Activated naive CD4-positive, alpha-beta T cell treated with Interleukin-2 at 50 U/mL for 16 hours (primary cell): Measurements from ENCODE around the gene SELE.

Experiments used
- DNase-seq: peaks from one replicate; pipeline ENCODE4 v3.0.0-alpha.2; 2020

Gene SELE, protein sequence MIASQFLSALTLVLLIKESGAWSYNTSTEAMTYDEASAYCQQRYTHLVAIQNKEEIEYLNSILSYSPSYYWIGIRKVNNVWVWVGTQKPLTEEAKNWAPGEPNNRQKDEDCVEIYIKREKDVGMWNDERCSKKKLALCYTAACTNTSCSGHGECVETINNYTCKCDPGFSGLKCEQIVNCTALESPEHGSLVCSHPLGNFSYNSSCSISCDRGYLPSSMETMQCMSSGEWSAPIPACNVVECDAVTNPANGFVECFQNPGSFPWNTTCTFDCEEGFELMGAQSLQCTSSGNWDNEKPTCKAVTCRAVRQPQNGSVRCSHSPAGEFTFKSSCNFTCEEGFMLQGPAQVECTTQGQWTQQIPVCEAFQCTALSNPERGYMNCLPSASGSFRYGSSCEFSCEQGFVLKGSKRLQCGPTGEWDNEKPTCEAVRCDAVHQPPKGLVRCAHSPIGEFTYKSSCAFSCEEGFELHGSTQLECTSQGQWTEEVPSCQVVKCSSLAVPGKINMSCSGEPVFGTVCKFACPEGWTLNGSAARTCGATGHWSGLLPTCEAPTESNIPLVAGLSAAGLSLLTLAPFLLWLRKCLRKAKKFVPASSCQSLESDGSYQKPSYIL

DNA sequence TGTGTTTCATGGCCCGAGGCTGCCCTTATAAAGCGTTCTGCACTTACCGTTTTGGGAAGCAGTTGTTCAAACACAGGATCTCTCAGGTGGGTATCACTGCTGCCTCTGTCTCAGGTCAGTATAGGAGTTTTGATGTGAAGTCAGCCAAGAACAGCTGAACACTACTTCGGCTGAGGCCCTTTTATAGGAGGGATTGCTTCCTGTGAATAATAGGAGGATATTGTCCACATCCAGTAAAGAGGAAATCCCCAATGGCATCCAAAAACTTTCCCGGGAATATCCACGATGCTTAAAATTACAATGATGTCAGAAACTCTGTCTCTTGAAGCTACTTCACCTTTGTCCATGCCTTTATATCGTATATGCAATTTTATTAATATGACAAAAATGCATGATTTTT, at the start of gene SELE:
Gene SELE (minus strand): TSS at position 156 of the 400 bp plus-strand sequence. CDS start 467 bp downstream, outside the sequence.
- no peak for DNase-seq

DNA sequence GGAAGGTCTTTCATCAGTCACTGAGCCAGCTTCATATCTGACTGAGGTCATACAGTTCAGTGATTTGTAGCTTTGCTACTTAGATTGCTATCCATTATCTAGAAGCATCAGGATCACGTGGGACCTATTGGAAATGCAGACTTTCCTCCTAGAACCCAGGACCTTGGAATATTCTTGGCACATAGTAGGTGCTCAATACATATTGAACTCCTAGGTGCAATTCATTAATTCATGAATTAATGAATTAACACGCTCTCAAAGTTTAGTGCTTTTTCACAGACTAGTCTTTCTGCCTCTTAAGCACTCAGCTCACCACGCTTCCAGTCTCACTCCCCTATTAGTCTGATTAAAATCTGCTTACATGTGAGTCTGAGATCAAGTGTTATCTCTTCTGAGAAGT, 48.7 kb upstream of the SELE start:
- DNase-seq = no peak

DNA sequence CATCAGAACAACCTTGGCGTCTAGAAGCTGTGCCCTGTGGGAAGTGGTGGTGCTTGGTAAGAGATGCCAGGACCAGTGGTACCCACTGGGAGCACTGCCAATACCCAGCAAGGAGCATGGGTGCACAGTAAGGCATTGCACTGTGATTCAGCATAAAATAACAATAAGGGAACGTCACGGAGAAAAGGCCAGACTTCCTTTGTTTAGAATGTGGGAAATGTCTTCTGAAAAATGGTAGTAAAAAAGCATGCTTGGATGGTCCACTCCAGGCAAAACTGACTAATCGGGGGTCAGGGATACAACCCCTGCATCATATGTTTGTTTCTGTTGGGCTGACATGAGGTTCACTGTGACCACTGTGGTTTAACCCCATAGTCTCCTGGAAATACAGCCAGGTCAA, 46.1 kb upstream of the SELE start:
- no peak for DNase-seq

DNA sequence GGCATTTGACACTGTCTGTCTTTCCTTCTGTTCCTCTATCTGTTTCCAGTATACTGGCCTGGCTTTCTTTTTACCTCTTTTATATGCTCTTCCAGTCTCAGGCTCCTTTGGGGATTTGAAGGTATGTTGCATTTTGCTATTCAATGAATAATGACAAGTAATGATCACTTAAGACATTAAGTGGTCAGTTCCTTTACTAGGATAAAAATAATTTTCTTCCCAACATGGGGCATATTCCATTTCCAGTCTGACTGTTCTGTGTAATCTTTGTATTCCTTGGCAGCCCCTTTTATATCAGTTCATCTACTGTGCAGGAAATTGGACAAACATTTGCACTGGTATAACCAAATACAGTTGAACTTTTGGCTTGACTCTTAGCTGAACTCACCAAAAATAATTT, 45.3 kb upstream of the SELE start:
- no peak for DNase-seq

DNA sequence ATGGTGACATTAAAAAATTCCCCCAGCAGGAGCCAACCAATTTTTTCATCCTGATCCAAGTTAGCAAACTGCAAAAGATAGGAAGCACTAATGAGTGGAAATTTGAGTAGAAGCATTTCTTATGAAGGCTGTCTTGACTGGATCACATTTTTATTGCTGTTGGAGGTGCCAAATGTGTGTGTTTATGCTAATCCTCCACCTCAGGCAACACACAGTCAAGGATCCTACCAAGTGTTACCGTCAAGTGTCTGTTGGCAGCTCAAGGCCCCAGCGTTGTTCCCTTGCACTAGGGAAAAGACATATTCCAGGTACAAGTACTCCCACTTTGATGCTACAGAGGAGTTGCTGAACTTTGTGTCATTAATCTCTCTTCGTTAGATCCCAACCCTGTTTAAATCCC, 42.6 kb upstream of the SELE start:
- no peak for DNase-seq

DNA sequence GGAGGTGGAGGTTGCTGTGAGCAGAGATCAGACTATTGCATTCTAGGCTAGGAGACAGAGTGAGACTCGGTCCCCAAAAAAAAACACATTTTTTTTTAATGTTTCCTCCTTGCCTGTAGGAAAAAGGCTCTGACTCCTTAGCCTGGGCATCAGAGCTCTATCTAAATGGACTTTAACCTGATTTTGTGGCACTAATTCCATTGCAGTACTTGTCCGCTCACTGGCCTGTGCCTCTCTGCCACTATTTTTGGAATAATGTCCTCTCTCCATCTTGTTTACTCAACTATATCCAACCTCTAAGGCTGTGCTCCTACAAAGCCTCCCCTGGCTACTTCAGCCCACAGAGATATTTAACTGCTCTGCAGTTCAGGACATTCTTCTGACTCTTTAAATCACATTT, 34.3 kb upstream of the SELE start:
- no peak for DNase-seq

DNA sequence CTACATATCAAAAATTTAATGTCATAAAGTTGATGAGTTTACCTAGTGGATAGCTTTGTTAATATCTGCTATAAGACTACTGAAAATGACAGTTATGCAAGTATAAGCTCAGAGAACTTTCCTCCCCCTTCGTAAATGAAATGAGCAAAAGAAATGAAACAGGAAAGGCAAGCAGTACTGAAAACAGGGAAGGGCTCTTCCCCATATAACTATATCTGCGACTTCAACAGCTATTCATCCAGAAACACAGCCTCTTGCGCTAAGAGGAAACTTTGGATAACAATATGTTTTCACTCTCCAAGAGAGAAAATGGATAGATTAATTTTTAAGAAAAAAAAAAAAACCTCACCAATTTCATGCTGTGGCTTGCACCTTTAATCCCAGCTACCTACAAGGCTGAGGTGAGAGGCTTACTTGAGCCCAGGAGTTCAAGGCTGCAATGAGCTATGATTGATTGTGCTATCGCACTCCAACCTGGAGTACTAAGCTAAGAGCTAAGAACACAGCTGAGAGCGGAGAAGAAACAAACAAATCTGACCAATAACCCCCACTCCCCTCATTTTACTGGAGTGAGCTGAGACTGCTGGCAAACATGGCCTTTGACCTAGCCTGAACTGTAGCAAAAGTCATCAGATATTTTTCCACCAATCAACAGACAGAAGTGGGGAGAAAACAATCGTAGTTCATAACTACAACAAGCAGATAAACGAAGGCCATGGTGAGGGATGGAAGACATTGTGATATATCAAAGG, 31.9 kb upstream of the SELE start:
- DNase-seq = no peak

DNA sequence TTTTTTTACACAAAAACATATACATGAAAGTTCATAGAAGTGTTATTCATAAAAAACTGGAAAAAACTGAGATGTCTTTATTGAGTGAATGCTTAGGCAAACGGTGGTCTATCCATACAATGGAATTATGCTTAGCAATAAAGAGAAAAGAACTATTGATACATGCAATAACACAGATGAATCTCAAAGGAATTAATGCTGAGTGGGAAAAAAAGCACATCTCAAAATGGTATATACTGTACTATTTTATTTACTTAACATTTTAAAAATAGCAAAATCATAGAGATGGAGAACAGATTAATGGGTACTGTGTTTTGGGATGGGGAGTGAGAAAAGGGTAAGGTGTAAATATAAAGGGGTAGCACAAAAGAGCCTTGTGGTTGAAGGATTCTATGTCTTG, 31.0 kb upstream of the SELE start:
- DNase-seq = no peak

DNA sequence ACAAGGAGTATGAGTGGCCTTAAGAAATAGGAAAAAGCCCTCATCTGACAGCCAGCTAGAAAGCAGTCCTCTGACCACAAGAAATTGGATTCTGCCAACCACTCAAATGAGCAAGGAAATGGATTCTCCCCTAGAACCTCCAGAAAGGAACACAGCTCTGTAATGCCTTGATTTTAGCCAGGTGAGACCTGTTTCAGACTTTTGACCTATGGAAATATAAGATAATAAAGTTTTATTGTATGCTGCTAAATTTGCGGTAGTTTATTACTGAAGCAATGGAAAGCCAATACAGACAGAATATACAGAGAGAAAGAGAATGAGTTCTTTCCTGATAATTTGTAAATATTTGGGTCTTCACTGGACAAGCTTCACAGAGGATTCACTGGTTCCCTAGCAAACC, 28.8 kb upstream of the SELE start:
- no peak for DNase-seq

DNA sequence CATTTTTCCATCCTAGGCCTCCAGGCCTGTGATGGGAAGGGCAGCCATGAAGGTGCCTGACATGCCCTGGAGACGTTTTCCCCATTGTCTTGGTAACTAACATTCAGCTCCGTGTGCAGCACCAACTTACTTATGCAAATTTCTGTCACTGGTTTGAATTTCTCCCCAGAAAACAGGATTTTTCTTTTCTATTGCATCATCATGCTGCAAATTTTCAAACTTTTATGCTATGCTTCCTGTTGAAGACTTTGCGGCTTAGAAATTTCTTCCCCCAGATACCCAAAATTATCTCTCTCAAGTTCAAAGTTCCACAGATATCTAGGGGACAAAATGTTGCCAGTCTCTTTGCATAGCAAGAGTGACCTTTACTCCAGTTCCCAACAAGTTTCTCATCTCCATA, 25.2 kb upstream of the SELE start:
- DNase-seq = no peak

DNA sequence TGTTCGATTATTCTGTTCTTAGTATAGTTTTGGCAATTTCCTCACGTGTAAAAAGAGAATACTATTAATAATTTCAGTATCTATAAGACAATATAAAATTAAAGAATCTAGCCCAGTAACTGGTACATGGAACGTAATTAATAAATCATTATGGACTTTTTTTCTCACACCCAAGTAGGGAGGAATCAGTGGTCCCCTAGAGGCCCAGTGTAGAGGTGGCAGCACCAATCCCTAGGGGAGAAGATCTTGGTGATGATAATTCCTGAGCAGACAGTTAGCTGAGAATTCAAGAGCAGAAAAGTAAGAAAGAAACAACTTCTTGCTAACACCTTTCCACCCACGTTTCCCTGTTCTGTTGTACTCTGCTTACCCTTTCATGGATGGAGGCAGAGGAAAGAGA, 19.7 kb upstream of the SELE start:
- DNase-seq = no peak

DNA sequence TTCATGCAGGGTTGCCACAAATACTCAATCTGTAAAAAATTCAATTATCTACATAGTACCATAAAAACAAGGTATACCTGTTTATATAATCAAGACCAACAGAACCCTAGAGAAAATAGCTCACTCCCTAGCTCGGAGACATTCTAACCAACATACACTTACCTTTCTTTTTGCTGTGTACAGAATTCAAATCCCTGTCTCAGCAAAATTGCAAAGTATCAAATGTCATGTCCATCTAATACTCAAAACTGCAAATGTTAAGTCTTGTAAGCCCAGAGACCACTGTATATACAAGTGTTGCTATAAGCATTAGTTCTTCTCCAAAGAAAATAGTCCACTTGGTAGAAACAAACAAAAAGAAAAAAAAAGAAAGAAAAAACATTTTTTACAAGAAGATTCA, 16.2 kb upstream of the SELE start:
- DNase-seq = no peak

DNA sequence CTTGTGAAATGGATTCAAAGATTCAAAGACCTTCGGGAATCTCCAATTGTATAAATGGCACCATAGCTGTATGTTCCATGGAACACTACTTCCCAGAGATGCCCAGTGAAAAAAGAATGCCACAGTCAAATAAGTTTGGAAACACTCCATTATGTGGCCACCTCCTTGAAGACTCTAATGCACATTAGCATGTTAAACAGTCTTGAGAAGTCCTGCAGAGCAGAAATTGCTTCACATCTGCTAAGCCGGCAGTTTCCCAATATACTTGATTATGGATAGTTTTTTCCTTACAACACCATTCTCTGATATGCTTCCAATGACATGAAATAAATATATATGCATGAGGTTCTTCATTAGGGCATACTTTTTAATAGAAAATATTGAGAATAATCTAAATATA, 12.7 kb upstream of the SELE start:
- no peak for DNase-seq

DNA sequence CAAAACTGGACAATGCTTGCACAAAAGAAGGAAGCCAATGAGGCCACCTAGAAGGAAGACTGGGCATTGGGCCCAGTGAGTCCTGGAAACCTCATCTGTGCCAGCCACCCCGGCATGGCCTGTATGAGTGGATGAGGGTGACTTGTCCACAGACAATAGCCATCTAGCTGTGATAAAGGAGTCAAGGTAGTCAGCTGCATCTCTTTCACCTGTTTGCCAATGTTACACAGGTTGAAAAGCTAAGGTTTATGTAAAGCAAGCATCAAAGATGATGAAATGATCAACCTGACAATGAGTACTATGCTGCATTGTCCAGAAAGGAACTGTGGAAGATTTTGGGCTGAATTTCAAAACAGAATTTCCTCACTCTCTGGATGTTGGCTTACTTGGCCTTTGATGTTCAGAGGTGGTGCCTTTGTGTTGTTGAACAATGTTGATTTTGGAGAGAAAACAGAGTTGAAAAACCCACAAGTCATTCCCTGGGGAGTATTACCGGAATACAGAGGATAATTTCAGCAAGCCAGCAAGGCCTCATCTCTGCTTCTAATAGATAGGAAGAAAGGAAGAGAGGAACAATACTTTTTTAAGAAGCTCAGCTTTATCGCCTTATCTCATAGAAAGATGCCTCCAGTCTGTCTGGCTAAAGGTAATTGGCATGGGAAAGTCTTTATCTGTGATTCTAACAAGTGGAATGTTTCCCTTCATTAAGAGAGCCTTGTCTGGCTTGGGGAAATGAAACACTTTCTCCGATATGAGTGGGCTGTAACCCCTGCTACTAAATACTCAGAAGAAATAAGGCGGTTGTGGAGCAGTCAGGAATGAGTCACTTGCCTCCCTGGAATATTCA, 11.4 kb upstream of the SELE start:
- DNase-seq = no peak

DNA sequence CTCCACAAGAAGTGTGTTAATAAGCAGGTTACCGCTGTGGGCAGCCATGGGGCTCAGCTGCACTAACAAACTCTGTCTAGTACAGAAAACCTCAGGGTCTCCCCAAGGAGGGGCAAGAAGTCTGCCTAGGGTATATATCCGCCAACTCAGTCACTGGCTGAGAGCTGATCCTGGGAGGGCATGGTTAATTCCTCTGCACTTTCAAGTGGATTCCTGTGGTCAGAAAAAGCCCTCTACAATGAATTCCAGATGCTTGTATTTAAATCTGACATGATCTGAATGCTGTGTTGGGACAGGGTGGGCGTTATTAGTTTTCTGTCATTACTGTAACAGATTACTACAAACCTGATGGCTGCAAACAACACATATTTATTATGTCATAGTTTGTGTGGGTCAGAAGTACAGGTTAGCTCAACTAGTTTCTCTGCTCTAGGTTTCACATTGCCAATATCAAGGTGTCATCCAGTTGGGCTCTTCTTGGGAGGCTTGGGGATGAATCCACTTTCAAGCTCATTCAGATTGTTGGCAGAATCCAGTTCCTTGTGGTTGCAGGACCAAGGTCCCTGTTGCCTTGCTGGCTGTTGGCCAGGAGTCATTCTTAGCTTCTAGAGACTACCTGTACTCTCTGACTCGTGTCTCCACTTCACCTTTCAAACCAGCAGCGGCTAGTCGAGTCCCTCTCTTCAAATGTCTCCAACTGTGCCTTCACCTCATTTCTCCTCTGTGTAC, 8.0 kb upstream of the SELE start:
- DNase-seq = no peak

DNA sequence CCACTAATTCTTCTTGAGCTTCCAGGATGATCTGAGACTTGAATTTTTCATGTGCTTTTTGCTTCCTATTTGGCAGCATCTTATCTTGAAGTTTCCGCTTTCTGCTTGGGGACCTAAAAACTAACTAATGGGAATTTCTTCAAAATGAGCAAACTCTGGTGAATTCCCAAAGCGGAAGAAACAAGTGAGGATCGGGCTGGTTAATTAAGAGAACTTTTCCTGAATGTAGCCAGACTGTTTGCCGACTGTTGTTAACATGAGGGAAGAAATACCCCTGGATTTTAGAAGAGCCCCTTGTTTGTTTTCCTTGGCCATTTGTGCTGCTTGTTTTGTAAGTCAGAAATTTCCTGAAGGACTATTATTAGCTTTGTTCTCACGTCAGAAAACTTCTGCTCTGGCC, 6.1 kb upstream of the SELE start:
- DNase-seq = no peak

DNA sequence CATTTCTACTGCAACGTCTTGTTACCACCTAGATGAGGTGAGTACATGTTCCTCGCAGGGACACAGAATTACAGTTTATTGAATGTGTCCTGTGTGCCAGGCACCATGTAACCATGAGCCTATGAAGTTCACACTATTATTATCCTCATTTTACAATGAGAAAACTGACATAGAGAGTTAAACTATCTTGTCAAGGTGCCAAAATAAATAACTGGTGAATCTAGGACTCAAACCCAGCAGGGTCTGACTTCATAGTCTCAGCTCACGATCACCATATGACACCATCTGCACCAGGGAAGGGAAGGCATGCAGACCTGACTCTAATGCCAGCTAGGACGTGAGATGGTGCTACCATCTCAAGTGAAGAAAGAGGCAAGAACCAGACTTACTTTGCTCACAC, 2.4 kb downstream of the SELE start:
- DNase-seq = no peak

DNA sequence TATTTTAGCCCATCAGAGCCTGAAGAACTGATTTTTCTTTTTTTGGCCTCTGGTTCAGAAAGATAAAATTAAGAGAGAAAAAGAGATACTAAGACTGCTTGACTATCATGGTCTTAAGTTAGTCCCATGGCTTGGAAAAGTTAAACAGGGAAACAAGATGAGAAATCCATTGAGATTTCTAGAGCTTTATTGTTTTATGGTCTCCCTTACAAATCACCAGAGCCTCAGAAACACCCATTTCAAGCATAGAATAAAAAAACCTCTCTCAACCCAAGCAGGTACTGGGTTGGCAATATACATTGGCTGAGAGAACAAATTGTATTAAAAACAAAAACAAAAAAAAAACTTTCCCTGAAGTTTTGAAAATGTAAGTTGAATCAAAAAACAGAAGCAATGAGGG, 3.9 kb downstream of the SELE start:
- no peak for DNase-seq

DNA sequence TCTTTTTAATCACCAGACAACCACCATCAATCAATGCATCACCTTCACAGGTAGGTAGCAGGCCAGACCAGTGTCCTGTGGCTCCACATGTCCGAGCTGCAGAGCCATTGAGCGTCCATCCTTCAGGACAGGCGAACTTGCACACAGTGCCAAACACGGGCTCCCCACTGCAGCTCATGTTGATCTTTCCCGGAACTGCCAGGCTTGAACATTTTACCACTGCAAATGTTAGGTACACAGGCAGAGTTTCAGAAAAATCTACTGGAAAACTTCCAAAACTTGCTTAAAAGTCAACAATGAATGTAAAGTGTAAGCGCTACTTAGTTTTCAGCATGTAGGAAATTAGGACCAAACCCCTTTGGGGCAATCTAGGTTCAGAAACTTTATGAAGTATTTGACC, 6.6 kb downstream of the SELE start:
- DNase-seq = no peak

DNA sequence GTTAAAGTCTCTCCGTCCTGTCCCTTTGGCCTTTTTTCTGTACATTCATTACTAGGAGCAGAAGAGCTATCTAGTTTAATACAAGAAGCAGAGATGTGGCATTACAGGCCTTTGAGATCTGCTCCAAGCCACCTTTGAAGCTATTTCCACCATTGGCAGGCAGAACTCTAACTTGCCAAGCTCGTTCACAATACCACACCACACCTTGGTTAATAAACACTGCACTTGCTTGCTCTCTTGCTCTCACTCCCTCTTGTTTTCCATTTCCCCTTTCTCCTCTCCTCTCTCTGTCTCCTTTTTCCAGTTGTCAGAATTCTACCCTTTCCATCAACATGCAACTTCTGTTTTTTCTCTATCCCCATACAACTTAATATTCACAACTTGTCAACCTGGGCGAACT, 7.0 kb downstream of the SELE start:
- DNase-seq = no peak

DNA sequence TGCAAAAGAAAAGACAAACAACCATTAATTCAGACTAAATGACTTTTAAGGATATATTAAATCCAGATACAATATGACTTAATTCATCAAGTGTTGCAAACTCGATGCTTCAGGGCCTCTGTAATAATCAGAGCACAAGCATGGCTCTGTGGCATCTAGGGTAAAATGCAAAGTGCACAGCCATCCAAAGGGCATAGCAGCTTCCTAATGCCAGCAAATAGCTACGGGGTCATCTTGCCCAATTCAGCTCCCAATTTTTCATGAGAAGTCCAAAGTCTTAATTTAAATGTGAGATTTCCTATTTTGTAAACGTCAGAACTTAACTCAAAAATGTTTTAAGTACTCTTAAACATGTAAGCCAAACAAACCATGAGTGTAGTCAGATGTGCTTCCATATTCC, 7.9 kb downstream of the SELE start:
- no peak for DNase-seq

DNA sequence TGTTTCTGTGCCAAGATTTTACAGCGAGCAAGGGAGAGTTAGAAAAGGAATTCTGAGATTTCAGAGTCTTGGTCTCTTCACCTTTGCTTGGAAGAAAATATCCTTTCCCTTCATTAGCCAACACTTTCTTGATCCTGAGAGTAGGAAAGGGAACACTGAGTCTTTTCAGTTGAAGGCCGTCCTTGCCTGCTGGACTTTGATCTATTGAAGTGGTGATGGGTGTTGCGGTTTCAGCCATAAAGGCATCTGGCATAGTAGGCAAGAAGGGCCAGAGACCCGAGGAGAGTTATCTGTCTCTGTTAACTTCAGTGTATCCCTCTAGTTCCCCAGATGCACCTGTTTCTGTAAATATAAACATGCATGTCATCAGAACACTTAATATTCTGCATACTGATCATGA, 9.7 kb downstream of the SELE start:
- DNase-seq = no peak

DNA sequence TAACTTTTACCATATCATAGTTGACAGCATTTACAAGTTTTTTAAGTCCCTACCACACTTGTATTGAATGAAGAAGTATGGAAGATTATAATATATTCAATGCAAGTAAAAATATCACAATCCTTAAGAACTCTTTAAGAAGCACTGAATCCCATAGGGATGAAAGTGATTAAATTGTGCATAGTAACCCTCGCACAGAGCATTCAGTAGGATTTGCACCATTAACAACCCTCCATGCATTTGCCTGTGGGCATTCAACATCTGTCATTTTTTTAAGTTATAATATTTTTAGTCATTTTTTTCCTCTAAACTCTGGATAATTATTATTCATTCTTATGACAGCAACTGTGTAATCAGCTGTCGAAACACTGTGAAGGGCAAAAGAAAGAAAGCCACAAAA, 10.1 kb downstream of the SELE start:
- no peak for DNase-seq
